ENCODE data around the gene PLXNA4.
"Not testable (repeated sequence)": the region's sequence is repeated elsewhere in the genome, so short reads cannot be mapped to it uniquely, and the experiment has no call there.

The PLXNA4 gene

DNA sequence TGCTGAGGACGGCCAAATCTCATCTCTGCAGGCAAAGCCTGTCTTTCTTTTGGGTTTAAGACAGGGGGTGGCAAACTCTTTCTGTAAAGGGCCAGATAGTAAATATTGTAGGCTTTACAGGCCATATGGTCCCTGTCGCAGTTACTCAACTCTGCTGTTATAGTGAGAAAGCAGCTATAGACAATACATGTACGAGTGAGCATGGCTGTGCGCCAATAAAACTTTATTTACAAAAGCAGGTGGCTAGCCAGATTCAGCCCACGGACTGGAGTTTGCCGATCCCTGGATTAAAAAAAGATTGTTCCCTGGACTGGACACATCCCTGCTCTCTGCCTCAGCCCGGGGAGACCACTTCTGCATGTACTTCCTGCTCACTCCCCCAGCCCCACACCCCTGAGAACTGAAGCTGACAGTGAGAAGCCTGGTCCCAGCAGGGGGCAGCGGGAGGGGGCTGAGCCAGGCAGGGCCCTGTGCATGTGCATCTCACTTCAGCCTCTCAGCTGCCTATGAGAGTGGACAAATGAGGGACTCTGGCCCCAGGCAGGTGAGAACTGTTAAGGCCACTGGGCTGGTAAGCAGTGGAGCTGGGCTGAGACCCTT lies 392.4 kb downstream of the PLXNA4 start:
- no peak for DNase-seq

DNA sequence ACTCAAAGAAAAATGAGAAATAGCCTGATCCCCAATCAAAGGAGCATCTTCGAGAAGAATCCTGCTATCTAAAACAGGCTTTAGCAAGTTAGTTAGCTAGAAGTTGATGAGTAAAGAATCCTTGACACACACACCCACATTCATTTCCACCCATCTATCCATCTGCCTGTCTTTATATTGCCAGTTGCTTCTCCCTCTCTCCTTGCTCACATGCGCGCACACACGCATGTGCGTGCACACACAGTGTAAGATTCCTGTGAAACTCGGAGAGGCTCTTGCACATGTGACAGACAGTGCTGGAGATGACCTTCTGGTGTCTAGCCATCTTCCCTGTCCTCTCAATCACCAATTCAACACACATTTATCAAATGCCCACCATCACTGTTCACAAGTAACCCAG lies 393.3 kb downstream of the PLXNA4 start:
- no peak for DNase-seq

DNA sequence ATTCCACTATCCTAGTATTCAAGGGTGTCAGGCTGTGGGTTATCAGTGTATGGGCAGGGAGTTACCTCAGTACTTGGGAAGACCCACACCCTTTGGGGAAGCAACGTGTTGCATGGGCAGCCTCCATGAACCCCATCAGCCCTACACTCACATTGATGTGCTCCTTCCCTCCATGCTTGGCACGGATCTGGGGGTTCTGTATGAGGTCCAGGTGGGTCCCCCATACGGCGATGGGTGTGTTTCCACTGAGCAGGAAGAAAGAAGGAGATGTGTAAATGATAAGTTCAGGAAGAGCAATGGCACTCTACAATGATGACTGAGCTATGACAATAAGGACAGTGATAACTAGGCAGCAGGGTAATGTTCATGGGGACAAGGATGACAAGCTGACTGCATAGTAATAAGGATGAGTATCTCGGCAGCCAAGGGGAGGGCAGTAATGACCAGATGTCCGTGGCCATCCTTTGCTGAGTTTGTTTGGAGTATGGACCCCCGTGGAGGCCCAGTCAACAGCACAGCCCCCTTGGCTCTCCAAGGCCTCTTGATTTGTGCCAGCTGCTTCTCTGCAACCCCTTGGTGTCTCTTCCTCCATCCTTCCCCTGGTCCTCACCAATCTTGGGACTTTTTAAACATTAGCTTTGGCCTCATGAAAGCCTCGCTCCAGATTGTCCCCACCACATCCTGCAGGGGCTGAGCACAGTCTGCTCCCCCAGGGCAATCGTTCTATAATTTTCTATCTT lies 394.2 kb downstream of the PLXNA4 start:
- DNase-seq, result no peak

DNA sequence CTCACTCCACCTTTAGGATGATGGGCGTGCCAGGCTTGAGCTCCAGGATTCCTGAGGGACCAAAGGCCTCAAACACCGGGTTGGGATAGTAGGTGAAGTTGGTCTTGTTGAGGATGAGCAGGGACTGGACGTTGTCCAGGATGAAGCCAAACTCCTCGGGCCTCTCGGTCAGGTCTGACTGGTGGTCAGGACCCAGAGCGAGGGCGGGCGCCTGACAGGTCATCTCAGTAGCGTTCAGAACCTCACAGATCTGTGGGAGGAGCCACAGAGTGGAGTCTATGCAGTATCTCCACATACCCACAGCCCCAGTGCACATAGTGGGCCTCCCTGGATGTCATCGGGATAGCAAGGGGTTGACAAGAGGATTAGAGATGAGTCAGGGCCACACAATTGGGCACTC lies 394.9 kb downstream of the PLXNA4 start:
- no peak for DNase-seq

DNA sequence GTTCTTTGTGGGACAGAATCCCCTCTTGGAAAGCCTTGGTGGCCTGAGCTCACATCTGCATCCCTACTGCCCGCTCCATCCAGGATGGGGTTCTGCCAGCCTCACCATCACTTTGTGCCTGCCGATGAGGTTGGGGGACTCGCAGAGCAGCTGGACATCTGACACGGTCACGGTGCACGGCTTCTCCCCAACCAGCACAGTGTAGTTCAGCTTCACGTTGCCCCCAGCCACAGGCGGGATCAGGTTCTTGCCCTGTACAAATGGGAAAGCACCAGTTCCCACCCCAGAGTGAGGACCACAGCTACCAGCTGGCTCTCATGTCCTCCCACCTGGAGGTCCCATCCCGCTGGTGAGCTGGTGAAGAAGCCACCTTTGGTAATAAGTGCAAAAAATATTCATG lies 395.8 kb downstream of the PLXNA4 start:
- DNase-seq, result no peak

DNA sequence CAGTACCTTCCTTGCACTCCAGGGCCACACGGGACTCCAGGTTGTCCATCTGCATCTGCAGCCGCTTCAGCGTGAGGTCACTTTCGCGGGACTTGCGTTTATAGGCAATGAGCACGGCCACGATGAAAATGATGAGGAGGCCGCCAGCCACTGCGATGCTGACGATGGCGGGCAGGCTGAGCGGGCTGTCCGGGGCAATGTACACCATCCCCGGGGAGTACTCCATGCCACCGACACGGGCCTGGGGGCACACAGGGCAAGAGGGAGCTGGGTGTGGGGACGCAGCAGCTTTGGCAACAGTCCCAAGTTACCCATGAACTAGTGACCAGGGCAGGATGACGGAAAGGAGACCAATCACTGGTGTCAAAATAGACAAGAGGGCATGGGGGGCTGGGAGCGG lies 396.6 kb downstream of the PLXNA4 start:
- DNase-seq, result no peak

DNA sequence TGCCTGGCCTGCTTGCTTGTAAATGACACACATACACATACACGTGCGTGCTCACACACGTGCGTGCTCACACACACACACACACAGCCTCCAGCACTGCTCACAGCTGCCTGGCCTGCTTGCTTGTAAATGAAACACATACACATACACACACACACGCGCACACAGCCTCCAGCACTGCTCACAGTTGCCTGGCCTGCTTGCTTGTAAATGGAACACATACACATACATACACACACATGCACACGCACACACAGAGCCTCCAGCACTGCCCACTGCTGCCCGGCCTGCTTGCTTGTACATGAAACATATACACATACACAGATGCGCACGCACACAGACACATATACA lies 397.2 kb downstream of the PLXNA4 start:
- no peak for DNase-seq

DNA sequence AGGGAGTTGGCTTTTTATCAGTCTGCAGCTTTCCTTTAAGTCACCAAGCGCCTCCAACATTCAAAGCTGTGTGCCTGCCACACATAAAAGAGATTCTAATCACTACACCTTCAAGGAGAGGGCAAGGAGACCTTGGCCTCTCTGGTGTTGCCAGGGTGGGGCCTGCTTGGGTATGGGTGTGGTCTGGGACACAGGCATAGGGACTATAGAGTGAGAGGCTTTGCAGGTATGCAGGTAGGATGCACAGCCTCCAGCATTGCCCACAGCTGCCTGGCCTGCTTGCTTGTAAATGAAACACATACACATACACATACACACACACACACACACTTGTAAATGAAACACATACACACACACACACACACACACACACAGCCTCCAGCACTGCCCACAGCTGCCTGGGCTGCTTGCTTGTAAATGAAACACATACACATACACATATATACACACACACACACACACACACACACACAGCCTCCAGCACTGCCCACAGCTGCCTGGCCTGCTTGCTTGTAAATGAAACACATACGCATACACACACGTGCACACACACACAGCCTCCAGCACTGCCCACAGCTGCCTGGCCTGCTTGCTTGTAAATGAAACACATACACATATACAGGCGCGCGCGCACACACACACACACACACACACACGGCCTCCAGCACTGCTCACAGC lies 397.7 kb downstream of the PLXNA4 start:
- not testable (repeated sequence) for DNase-seq

DNA sequence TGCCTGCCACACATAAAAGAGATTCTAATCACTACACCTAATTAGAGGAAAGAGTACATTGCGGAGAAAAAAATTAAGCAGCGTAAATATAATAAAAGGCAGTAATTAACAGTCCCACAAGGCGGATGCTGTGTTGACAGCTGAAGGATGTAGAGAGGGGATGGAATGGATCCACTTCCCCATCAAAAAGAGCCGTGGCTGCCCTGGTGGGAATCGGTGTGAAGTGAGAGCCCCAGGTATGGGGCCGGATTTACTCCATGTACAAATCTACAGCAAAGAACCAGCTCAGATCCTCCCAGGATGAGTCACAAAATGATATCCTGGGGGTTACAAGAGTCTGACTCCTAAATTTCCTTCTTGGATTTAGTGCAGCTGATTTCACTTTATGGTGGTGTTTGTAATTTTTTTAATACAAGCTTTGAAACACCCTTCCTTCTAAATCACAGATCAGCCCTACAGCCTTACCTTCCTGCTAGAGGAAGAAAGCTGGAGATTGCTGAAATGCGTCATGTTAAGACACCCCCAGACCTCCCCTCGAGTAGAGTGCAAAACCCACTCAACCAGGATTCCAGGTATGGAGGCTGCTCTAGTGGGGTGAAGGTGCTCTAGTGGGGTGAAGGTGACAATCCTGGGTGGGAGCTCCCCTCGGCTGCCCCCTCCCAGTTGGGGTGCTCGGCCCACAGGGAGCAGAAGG lies 398.4 kb downstream of the PLXNA4 start:
- no peak for DNase-seq

DNA sequence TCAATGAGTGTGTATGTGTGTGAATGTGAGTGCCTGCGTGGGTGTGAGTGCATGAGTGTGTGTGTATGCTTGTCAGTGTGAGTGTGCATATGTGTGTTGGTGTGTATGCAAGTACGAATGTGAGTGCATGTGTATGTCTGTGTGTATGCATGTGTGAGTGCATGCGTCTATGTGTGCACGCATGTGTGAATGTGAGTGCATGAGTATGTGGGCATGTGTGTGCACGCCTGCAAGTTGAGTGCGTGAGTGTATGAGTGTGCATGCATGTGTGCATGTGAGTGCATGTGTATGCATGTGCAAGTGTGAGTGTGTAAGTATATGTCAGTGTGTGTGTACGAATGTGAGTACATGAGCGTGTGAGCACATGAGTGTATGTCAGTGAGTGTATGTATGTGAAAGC lies 399.6 kb downstream of the PLXNA4 start:
- DNase-seq, result no peak

DNA sequence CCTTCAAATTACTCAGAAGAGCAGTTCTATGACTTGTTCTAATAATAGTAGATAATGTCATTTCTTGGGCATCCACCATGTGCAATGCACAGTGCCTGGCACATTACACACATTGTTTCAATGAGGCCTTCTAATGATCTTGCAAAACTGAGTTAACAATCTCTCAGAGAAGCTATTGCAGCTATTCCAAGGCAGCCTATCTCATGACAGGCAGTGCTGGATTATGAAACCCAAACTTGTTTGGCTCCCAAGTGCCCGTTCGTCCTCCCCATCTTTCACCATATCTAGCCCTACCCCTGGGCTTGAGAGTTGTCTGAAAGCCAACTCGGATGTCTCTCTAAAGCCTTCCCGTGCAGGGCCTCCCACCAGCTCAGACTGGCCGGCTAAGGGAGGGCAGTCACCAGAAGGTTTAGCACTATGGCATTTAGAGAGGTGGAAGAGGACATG lies 405.1 kb downstream of the PLXNA4 start:
- DNase-seq, result no peak

DNA sequence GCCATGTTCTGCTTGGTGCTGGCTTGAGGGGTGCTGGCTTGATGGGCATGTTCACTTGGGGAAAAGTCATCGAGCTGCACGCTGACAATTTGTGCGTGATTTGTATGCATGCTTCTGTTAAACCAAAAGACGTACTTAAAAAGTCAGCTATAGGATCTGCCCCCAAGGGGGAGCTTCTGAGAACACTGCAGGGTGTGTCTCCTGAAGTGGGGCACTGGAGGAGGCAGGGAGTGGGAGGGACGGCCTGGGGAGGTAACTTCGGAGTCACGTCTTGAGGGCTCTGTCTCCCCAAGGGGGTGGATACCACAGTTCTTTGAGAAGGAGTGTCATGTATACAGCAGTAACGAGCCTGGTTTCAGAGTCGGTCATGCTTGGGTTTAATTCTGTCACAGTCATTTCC lies 406.5 kb downstream of the PLXNA4 start:
- DNase-seq, result no peak

DNA sequence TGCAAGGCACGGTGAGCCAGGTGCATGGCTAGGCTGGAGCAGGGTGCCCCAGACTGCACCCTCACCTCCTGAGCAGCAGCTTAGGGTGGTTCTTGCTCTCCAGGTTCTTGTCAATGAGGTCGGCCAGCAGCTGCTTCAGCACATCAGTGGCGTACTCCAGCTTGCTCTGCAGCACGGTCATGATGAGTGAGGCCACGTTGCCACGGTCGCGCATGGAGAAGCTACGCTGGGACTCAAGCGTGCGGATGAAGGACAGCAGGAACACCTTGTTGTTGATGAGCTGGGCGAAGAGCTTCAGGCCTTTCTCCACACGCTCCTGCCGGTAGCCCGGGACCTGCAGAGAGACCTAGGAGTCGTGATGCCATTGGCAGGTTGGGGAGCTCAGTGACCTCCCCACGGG lies 408.0 kb downstream of the PLXNA4 start:
- DNase-seq, result no peak

DNA sequence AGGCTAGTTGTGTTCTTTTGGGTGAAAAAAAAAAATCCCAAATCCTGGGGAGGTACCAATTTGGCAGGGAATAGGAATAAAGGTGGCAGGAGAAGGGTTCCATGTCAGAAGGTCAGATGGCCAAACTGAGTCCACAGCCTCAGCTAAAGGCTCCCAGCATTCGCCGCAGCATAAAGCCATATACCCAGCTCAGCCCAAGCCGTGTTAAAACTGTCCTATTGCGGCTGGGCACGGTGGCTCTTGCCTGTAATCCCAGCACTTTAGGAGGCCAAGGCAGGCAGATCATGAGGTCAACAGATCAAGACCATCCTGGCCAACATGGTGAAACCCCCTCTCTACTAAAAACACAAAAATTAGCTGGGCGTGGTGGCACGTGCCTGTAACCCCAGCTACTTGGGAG lies 410.6 kb downstream of the PLXNA4 start:
- DNase-seq, result not testable (repeated sequence)

DNA sequence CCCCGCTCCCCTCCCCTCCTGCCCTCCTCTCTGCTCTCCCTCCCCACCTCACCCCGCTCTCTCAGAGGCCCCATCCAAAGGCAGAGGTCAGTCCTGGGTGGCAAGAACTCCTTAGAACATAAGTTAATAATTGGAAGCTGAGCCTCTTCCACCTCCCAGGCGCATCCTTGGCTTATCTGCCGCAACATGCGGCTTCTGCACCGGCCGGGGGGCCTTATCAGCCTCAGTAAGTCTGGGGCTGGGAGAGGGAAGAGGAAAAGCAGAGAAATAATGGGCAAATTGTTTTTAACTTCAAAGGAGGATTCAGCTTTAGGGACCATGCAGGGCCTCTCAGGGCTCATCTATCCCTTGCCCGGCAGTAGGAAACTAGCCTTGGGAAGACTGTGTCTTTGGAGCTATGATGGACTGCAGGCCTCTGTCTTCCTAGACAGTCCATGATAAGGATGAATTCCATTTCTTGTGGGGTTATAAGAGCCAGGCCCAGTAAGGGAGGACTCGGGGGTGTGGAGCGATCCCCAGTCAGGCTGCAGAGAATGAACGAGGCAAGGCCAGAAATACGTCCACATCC lies 411.6 kb downstream of the PLXNA4 start:
- DNase-seq, result no peak

DNA sequence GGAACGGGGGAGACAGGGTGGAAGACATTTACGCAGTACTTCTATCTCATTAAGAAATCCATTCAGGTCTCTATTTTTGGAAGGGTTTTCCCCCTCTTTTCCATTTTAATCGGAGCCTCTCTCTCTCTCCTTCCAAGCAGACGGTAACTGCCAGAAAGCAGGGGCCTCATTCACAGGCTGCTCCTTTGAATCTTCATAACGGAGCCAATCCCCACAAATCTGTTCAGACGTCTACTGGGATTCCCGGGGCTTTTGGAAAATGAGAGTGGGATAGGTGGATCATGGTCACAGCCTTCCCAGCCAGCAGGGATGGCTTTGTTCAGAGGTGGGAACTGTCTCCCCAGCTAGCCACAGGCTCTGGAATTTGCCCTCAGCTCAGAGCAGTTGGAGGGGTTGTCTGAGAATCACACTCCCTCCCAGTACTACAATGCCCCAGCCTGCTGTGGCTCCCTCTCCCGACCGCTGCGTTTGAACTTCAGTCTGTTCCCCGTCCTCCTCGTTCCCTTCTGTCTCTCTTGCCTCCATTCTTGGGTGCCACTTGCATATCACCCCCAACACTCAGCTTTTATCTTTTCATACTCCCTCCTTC lies 413.6 kb downstream of the PLXNA4 start:
- DNase-seq, result no peak

DNA sequence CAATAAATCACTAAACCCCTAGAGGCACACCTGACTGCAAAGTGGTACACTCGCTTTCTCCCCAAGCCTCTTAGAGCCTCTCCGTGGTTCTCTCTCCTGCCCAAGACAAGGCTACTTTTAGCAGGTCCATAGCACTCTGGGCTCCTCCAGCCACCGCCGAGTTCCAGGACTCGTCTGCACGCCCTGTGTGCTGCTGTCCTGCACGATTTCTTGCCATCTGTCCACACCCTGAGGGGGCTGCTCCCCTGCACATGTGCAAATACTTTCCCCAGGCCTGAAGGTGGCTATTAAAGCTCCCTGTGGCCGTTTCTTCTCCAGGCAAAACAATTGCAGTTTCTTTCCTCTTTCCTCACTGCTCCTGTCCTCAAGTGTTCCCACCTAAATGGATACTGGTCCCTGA lies 414.3 kb downstream of the PLXNA4 start:
- no peak for DNase-seq

DNA sequence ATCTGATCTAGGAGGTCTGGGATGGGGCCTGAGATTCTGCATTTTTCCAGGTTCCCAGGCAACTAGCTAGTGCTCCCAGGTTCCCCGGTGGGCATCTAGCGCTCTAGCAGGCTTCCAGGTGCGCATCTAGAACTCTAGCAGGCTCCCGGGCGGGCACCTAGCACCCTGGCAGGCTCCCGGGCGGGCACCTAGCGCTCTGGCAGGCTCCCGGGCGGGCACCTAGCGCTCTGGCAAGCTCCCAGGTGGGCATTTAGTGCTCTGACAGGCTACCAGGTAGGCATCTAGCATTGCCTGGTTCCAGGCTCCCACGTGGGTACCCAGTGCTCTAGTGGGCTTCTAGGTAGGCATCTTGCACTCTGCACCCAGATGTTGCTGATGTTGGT lies 414.7 kb downstream of the PLXNA4 start:
- no peak for DNase-seq

DNA sequence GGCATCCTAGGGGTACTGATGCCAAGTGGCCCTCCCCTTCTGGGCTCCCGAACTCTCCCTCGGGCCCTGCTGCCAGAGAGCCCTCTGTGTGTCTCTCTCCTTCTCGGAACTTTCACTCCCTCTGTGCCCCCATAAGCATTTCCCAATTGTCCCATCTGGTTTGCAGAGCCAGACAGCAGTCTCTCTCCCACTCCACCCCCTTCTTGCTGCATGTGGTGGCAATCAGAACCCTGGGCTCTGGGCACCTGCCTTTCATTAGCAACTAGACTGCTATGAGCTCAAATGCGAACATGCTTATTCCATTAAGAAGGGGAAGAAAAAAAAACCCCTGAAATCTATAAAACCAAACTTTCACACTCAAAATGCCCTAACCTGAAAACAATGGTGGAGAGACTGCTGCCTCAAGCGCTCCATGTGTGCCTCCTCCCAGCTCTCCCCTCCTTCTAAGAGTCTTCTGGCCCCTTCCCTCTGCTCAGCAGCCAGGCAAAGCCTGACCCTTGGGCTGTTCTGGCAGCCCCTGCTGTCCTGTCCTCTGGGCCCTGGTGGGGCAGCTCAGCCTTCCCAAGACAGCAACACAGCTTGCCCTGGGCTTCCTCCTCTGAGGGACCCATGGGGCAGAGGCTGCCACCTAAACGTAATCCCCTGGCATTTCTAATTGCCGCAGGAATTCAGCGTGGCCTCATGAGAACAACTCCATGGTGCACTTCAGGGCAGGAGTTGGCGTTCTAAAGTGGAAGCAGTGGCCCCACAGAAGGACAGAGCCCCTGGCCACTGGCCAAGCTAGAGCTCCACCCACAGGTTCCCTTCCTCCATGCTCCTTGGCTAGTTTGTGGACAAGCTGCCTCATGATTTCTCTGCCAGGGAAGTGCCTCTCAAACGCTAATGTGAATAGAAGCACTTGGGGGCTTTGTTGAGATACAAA lies 415.4 kb downstream of the PLXNA4 start:
- DNase-seq, result no peak

DNA sequence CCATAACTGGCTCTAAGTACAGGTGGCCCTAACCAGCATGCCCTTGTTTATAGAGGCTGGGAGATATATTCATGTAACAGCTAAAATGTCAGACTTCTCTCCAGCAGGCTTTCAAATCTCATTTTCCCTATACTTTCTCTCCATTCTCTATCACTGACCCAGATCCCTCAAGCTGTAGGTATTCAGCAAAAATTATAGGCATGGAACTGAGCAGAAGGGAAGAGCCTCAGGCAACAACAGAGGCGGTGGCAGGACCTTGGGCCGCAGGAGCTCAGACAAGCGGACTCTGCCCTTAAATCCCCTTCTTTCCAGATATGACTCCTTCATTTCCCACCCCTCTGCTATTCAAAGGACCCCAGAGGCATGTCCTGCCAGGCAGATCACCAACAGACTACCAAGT lies 417.4 kb downstream of the PLXNA4 start:
- DNase-seq, result no peak

DNA sequence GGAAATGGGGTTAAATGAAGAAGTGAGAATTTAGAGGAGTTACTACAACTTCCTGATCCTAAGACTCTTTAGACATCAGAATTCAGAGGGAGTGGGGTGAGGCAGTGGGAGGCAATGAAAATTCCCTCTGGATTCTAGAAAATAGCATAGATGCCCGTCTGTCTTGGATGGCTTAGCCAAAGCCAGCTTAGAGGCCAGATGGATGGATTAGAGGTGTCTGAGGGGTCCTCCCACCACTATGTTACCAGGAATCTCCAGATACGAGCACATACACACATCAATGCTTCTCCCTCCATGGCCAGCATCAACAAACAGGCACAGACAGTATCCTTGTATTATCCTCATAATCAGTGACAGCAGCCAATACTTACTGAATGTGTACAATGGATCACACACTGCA lies 418.1 kb downstream of the PLXNA4 start:
- no peak for DNase-seq

DNA sequence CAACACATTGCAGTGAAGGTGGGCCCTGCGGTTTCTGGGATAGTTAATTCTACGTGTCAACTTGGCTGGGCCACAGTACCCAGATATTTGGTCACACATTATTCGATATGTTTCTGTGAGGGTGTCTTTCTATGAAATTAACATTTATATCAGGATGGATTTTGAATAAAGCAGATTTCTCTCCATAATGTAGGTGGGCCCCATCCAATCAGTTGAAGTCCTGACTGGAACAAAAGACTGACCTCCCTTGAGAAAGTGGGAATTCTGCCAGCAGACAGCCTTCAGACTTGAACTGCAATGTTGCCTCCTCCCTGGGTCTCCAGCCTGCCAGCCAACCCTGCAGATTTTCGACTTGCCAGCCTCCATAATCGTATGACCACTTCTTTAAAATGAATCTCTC lies 420.6 kb downstream of the PLXNA4 start:
- DNase-seq, result no peak
